IPS DF 19.7 (cell line): ENCODE data around the gene RBM6.
"Not testable (repeated sequence)": the region's sequence is repeated elsewhere in the genome, so short reads cannot be mapped to it uniquely, and the experiment has no call there.

ENCODE experiments used
- DNase-seq: peaks from one replicate; pipeline ENCODE4 v3.0.0-alpha.2; 2013; ENCODE audit warnings: low read depth, low spot score

RBM6 gene

DNA sequence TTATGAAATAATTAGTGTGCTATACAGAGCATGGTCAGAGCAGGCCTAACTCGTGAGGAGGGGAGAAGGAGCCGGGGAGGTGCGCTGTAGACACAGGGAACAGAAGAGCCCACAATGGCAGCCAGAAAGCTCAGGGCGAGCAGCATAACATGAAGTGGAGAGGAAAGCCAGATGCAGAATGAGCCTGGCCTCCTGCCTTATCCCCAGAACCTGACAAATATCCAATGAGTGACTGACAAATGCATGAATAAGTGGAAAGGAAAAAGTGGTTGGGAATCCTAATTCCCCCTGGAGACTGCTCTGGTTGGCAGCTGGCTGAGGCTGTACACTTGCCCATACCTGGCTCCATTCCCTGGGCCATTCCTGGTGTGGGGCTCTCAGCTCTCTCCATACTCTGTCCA is 27.1 kb upstream of the RBM6 start:
- DNase-seq = no peak

- no peak for DNase-seq
These were observed 25.0 kb upstream of the RBM6 start for GRCh38 chr3:49914906-49915305.

- DNase-seq = no peak
These were observed 23.3 kb upstream of the RBM6 start for GRCh38 chr3:49916686-49917085.

GRCh38 chr3:49917806-49918590 is 22.0 kb upstream of the RBM6 start:
- DNase-seq = not testable (repeated sequence)

DNA sequence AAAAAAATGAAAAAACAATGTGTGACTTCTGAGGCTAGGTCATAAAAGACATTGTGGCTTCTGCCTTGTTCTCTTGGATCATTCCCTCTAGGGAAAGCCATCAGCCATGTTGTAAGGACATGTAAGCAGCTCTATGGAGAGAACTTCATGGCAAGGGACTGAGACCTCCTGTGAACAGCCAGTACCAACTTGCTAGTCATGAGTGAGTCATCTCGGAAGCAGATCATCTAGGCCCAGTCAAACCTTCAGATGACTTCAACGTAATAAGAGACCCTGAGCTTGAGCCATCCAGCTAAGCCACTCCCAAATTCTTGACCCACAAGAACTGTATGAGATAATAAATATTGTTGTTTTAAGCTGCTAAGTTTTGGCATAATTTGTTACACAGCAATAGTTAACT is 15.3 kb upstream of the RBM6 start:
- DNase-seq = no peak

GRCh38 chr3:49925485-49925884 is 14.5 kb upstream of the RBM6 start:
- DNase-seq = no peak

DNA sequence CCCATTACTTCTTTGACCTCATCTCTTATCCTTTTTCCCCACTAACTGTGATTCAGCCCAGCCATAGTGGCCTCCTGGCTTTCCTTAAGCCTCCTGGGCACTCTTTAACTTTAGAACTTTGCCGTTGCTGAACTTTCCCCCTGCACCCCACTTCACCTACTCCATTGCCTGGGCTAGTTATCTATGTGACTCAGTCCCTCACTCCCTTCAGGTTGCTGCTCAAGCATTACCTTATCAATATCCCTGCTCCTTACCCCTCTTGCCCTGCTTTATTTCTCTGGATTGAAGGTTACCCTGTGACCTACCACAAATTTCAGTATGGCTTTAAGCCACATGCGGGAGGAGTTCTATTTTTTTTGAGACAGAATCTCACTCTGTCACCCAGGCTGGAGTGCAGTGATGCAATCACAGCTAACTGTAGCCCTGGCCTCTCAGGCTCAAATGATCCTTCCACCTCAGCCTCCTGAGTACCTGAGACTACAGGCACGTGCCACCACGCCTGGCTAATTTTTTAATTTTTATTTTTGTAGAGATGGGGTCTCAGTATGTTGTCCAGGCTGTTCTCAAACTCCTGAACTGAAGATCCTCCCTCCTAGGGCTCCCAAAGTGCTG is 13.7 kb upstream of the RBM6 start:
- no peak for DNase-seq

DNA sequence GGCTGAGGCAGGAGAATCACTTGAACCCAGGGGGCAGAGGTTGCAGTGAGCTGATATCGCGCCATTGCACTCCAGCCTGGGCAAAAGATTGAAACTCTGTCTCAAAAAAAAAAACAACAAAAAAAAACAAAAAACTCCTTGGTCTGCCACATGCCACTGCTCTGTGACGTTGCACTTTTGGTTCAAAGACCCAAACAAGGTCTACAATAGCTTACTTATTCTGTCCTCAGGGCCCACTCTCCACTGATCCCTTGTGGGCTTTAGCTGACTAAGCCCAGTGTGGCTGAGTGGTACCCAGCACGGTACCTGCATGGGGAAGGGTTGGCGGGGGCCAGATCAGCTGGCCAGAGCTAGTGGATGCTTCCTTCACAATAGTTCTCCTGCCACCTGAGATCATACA is 12.2 kb upstream of the RBM6 start:
- no peak for DNase-seq

GRCh38 chr3:49928481-49929017 is 11.4 kb upstream of the RBM6 start:
- no peak for DNase-seq

- DNase-seq = peak; percentile 75
These were observed 10.4 kb upstream of the RBM6 start, which contains the start of gene MON1A for GRCh38 chr3:49929291-49930167. TSS of gene MON1A (minus strand) at chr3:49929811. CDS start at chr3:49913346, 16,465 bp downstream.

DNA sequence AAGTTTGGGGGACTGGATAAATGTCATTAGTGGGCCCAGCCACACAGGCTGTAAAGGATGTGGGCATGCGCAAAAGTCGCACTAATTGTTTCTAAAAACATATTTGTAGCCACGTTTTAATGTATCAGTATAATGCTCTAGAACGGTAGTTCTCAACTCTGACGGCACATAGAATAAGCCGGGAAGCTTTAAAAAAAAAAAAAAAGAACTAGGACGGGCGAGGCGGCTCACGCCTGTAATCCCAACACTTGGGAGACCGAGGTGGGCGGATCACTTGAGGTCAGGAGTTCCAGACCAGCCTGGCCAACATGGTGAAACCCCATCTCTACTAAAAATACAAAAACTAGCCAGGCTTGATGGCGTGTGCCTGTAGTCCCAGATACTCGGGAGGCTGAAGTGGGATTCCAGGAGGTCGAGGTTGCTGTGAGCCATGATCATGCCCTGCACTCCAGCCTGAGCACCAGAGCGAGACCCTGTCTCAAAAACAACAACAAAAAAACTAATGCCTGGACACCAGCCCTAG is 9.7 kb upstream of the RBM6 start:
- no peak for DNase-seq

GRCh38 chr3:49930922-49931321 is 9.0 kb upstream of the RBM6 start:
- peak; percentile 78 for DNase-seq

DNA sequence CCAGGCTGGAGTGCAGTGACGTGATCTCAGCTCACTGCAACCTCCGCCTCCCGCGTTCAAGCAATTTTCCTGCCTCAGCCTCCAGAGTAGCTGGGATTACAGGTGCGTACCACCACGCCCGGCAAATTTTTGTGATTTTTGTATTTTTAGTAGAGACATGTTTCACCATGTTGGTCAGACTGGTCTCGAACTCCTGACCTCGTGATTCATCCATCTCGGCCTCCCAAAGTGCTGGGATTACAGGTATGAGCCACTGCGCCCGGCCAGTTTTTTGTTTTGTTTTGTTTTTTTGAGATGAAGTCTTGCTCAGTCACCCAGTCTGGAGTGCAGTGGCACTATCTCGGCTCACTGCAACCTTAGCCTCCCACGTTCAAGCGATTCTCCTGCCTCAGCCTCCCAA is 7.7 kb upstream of the RBM6 start:
- not testable (repeated sequence) for DNase-seq

DNA sequence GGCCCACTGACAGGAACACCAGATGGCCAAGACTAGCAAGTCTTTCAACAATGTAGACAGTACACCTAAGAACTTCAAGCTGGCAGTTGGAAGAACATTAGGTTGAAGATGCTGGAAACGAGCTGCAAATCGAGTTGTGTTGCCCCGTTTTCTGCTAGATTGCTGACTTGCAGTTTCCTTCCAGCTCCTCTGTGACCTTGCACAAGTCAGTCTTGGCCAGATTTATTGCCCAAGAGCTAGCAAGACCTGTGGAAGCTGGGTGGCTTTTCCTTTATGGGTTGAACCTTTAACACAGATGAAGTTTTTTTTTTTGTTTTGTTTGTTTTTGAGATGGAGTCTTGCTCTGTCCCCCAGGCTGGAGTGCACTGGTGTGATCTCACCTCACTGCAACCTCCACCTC is 2.9 kb upstream of the RBM6 start:
- no peak for DNase-seq

DNA sequence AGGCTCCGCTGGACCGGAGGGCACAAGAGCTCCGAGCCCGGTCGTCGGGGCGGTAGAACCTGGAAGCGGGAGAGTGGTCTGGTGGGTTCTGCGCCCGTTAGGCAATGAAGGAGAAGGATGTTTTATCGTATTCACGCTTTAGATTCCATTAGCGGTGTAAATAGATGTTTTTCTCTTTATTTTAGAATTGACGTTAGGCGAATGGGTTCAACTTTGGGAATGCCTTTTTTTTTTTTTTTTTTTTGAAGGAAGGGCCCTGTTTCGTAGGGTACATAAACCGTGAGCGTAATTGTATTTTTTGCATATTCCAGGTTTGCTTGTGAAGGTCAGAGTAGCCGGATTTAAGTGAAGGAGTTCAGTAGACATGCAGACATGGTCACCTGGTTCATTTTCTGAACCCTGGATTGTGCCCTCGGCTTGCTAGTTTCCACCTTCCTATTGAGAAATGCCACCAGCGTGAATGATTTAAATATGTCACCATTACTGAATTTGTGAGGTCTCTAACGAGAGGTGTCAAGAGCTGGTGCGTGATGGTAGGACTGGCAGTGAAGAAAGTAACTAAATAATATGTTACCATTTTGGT is 808 bp downstream of the RBM6 start:
- DNase-seq = no peak

DNA sequence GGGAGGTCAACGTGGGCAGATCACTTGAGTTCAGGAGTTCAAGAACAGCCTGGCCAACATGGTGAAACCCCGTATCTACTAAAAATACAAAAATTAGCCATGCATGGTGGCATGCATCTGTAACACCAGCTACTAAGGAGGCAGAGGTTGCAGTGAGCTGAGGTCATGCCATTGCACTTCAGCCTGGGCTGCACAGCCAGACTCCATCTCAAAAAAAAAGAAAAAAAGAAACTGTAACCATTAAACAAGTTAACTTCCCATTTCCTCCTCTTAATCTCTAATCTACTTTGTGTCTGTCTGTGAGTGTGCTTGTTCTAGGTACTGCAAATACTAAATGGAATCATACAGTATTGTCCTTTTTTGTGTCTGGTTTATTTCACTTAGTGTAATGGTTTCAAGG is 2.7 kb downstream of the RBM6 start:
- DNase-seq = no peak

- DNase-seq = no peak
These were observed 13.0 kb downstream of the RBM6 start for GRCh38 chr3:49952924-49953323.

GRCh38 chr3:49955636-49956035 is 15.7 kb downstream of the RBM6 start:
- DNase-seq = no peak

GRCh38 chr3:49966233-49966942 is 26.4 kb downstream of the RBM6 start:
- DNase-seq = no peak

GRCh38 chr3:49967291-49967690 is 27.3 kb downstream of the RBM6 start:
- DNase-seq = no peak

- DNase-seq = no peak
These were observed 28.4 kb downstream of the RBM6 start for GRCh38 chr3:49968346-49968745.
